Urinary bladder (tissue), 4 donors: ENCODE data around the gene ATG16L2. TPM values are rescaled to one million over a fixed set of nuclear protein-coding genes. Genes with fewer than 3 reads are reported as not detected.
A peak's percentile ranks its signal among the peaks of the same experiment; 100 is the strongest.

Experiments
- DNase-seq: peaks from one replicate; pipeline ENCODE4 v3.0.0-alpha.2; 2015; ENCODE audit errors: extremely low spot score
- H3K27ac ChIP-seq: one replicate; pipeline ENCODE4 v1.5.1; 2013; ENCODE audit warnings: low read depth, mild to moderate bottlenecking, moderate library complexity
- H3K36me3 ChIP-seq: one replicate; pipeline ENCODE4 v1.6.1; 2013; ENCODE audit warnings: mild to moderate bottlenecking, moderate library complexity; ENCODE audit not compliant: insufficient read depth
- H3K4me1 ChIP-seq: one replicate; pipeline ENCODE4 v1.6.1; 2013; ENCODE audit warnings: mild to moderate bottlenecking, moderate library complexity; ENCODE audit not compliant: insufficient read depth
- H3K4me3 ChIP-seq: one replicate; pipeline ENCODE4 v1.5.1; 2013; ENCODE audit warnings: low read depth, low read length
- WGBS: extraction: QIAGEN DNeasy Blood & Tissue Kit; methylation state at CpG from one replicate; pipeline ENCODE4 v1.1.7; 2013; 5-methylcytosine and 5-hydroxymethylcytosine counted together
- polyA plus RNA-seq: library from polyadenylated mRNA; stranded (reverse); fragments of 200-250 nt; gene quantifications from one replicate; pipeline ENCODE4 v1.2.3, GENCODE V29; 2013
- total RNA-seq: library from RNA; depleted of rRNA; stranded (reverse); fragments of >200 nt; gene quantifications from one replicate; pipeline ENCODE4 v1.2.3, GENCODE V29; 2014
- donor health status: healthy with polysubstance abuse.
- donor health status: healthy.

The ATG16L2 gene
- total and polyA plus RNA-seq, 2 donors = 17.2 to 22.3 TPM

DNA sequence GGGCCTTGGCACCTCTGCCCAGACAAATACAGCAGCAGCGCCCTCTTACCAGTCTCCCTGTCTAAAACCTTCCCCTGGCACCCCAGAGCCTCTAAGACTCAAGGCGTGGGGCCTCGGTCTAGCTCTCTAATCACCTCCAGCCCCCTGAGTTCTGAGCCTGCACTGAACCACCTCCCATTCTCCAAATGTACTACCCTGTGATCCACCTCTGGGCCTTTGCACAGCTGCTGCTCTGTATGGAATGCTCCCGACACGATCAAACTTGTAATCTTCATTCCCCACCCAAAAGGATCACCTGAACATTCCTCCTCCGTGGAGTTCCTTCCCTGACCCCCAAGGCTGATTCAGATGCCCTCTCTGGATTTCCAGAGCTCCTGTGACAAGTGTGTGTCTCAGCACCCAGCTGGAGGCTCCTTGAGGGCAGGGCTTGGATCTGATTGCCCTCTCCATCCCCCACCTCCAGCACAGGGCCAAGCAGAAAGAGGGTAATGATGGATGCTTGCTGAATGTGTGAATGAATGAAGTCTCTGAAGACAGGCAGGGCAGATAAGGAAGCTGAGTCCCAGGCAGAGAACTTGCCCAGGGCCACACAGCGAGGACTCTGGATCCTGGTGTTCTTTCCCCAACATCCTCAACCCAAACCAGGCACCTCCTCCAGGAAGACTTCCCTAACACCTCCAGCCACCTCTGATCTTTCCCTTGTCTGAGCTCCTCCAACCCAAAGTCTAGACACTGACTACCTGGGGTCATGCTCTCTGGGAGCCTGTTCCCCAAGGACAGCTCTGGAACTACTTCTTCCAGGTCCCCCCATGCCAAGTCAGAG, 38.7 kb upstream of the ATG16L2 start:
- DNase-seq = no peak
- 91% methylated on average over 7 of the region's 7 CpGs for WGBS
- H3K36me3 ChIP-seq = no peaks in the 10 kb centered on the region
- no peak overlapping the region for H3K27ac ChIP-seq
- no peak overlapping the region for H3K4me3 ChIP-seq
- H3K4me1 ChIP-seq = no peaks in the 10 kb centered on the region

DNA sequence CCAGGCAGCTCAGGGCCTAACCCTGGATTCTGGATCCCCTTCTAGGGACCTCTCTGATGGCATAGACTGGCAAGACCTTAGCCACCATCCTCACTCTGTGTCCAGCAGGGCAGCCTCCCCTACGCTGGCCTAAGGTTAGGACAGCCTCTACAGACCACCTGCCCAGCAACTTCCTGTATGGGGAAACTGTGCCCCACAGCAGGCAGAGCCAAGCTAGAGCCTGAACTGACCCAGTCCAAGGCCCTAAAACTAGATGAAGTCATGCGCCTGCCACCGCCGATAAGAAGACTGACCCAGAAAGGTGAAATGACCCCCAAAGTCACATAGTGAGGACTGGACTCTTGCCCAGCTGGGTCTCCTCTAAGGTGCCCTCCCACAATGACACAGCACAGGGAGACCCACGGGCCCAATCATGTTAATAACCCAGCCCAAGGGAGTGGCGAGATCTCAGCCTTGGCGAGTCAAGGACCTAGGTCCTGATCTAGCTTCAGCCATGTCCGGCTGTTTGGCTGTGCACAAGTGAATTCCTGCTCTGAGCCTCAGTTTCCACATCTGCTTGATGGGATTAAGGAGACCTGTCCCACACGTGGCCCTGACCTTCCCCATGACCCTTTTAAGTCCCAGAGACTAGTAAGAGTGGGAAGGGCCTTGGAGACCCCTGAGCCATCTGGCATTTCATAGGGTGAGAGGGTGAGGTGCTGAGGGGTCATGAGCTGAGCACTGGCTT, 37.9 kb upstream of the ATG16L2 start:
- H3K4me1 ChIP-seq = peaks cover 2% of the 10 kb centered on the region
- WGBS = 91% methylated on average over 9 of the region's 9 CpGs
- no peak for DNase-seq
- no peaks in the 10 kb centered on the region for H3K36me3 ChIP-seq
- H3K4me3 ChIP-seq = no peak overlapping the region
- H3K27ac ChIP-seq = no peak overlapping the region

DNA sequence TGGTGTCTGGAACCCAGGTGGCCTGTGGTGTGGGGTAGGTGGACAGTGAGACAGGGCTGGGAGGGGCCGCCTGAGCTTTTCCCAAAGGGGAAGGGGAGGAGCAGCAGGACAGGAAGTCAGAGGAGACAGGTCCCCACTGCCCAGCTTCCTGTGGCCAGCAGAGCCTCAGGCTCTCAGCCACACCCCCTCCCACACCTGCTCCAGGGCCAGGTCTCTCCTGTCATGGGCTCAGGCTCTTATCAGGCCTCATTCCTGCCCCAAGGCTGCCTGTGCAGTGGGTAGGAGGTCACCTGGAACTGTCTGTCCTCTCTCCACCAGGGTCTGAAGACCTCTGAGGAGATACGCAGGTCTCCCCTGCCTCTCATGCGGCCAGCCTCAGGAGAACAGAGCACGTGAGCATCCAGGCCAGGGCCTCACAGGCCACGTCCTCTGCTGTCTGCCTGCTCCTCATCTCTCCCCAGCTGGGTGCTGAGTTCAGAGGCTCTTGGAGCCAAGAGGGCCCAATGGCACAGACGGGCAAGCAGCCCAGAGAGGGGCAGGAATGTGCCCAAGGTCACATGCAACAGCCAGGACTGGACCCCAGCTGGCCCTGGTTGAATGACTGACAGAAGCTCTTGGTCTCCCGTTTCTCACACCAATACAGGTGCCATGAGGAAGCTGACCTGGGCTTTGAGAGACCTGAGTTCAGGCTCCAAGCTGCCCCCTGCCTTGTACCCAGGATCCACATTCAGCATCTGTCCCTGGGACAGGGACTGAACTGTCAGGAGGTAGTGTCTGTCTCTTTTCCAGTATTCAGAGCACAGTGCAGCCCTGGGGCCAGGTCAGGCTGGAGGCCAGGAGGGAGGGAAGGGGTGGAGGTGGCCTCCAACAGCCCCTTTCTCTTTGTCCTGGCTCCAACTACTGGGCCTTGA, 37.1 kb upstream of the ATG16L2 start:
- Histone ChIP-seq H3K27ac (no peak overlapping the region), H3K4me1 (peaks cover 2% of the 10 kb centered on the region), H3K36me3 (no peaks in the 10 kb centered on the region), H3K4me3 (no peak overlapping the region)
- no peak for DNase-seq
- WGBS = 92% methylated on average over 7 of the region's 7 CpGs

DNA sequence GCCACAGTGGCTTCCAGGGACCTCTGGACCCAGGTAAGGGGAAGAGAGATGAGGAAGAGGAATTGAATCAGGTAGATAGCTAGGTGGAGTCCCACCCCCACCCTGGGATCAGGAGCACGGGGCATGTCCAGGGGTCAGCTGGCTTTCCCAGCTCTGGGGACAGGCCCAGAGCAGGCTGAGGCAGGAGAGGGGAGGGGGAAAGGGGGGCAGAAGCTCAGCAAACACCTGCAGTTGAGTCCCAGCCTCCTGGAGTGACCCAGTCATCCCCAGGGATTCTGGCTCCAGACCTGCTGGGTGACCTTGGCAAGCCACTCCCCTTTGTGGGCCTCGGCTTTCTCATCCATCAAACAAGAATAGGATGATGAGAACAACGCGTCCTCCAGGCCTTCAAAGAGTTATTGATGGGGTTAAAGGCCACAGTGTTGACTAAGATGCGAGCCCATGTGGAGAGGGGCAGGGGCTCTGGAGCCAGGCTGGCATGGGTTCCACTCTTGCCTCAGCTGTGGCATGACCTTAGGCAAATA, 36.4 kb upstream of the ATG16L2 start:
- peaks cover 2% of the 10 kb centered on the region for H3K4me1 ChIP-seq
- no peak overlapping the region for H3K27ac ChIP-seq

DNA sequence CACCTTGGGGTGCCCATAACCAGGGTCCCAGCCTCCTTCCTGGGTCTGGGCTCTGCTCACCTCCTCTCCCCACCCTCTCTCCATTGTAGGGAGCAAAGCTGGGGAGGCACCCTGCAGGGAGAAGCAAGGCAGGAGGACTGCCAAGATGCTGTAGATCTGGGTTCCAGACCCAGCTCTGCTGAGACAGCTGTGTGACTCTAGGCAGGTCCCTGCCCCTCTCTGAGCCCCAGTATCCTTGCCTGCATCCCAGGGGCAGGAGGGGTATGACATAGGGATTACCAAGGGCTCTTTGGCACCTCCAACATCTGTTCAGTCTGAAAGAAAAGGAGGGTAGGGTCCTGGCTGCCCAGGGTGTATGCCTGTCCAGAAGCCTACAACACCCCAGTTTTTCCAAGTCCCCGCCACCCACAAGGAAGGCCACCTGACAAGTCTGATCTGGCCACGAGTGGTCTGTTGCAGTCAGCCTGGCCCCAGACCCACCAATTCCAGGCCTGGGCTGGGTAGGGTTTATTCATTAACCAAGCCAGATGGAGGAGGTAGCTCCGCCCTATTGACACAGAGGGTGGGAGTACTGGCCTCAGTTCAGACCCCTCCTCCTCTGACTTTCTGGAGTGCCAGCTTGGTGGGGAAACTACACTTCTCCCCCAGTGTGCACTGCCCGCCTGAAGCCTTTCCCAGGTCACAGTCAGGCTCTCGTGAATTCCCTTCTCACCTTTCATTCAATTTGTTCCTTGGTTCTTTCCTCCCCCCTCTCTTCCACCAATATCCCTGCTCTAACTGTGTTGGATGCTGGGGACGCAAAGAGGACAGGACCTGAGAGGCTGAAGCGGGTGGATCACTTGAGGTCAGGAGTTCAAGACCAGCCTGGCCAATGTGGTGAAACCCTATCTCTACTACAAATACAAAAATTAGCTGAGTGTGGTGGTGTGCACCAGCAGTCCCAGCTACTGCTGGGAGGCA, 35.4 kb upstream of the ATG16L2 start:
- no peak overlapping the region for H3K4me3 ChIP-seq
- 97% methylated on average over 7 of the region's 7 CpGs for WGBS

More for the DNA sequence above, 36.4 kb upstream of the ATG16L2 start:
- Histone ChIP-seq H3K36me3 (no peaks in the 10 kb centered on the region), H3K4me3 (no peak overlapping the region)
- DNase-seq = no peak
- WGBS = 77% methylated on average over 5 of the region's 5 CpGs

DNA sequence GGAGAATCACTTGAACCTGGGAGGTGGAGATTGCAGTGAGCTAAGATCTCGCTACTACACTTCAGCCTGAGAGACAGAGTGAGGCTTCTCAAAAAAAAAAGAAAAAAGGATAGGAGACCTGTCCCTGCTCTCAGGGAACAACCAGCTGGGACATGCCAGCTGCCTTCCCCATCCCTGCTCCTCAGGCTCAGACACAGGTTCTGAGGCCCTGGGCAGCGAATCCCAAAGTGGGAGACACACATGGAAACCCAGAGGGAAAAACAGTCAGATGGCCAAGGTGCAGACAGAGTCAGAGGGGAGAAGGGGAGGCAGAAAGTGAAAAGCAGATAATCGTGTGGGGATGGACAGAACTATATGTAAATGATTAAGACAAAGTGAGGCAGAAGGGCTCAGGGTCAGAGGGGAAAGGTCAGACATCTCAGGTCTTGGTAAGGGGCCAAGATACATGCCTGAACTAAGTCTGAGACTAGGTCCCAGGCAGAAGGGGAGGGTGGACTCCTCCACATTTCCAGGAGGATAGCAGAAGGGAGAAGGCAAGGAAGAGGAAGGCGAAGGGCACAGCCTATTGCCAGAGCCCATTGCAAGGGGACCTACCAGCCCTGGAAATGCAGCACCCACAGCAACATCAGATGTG, 34.6 kb upstream of the ATG16L2 start:
- DNase-seq = no peak
- no peaks in the 10 kb centered on the region for H3K36me3 ChIP-seq
- no peak overlapping the region for H3K27ac ChIP-seq
- WGBS = 97% methylated on average over 4 of the region's 4 CpGs
- H3K4me3 ChIP-seq = no peak overlapping the region
- H3K4me1 ChIP-seq = peaks cover 2% of the 10 kb centered on the region

More for the DNA sequence above, 35.4 kb upstream of the ATG16L2 start:
- Histone ChIP-seq H3K27ac (no peak overlapping the region), H3K4me1 (peaks cover 2% of the 10 kb centered on the region), H3K36me3 (no peaks in the 10 kb centered on the region)
- no peak for DNase-seq

DNA sequence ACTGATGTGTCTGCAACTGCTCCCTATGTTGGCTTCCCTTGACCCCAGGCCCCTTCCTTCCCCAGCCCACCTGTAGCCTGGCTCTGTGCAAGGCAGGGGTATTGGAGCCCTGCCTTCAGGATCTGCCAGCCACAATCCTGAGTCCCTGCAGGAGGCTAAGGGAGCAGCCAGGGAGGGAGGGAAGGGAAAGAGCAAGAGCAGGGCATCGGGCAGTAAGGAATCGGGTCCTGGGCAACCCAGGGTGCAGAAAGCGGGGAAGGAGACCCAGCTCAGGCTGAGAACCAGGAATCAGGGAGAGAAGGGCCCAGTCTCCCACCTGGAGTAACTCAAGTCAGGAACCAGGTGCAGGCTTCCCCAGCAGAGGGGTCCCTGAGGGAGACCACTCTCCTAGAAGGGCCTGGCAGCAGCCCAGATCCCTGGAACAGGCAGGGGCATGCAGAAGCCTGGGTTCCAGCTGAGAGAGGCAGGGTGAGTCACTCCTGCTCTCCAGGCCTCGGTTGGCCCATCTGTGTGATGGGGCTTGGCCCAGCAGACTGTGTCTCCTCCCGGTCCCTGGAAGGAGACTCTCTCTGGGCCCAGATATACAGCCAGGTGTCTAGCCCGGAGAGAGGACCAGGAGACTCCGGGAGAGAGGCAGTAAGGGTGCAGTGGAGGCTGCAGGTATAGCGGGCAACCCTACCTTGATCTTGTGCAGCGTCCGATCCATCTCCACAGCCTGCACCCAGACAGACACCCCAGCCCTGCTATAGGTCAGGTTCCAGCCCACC, 33.7 kb upstream of the ATG16L2 start:
- Histone ChIP-seq H3K4me1 (peaks cover 2% of the 10 kb centered on the region), H3K27ac (no peak overlapping the region), H3K36me3 (no peaks in the 10 kb centered on the region), H3K4me3 (peak overlapping the region; percentile 82)
- WGBS = 86% methylated on average over 10 of the region's 10 CpGs
- no peak for DNase-seq

DNA sequence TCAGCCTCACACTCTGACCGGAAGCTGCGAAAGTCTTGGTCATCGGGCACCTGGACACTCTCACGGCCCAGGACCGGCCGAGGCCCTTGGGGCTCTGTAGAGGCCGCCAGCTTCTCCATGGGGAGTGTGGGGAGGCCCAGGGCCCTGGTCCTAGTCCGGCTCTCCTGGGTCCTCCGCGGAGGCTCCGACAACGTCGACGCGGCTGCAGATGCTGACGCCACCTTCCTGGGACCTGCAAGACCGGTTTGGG, 33.2 kb upstream of the ATG16L2 start:
- WGBS = 32% methylated on average over 17 of the region's 17 CpGs
- peaks cover 2% of the 10 kb centered on the region for H3K4me1 ChIP-seq
- H3K4me3 ChIP-seq = peak overlapping the region; percentile 82
- peak overlapping the region; percentile 24 for H3K27ac ChIP-seq
- H3K36me3 ChIP-seq = no peaks in the 10 kb centered on the region
- DNase-seq = no peak

DNA sequence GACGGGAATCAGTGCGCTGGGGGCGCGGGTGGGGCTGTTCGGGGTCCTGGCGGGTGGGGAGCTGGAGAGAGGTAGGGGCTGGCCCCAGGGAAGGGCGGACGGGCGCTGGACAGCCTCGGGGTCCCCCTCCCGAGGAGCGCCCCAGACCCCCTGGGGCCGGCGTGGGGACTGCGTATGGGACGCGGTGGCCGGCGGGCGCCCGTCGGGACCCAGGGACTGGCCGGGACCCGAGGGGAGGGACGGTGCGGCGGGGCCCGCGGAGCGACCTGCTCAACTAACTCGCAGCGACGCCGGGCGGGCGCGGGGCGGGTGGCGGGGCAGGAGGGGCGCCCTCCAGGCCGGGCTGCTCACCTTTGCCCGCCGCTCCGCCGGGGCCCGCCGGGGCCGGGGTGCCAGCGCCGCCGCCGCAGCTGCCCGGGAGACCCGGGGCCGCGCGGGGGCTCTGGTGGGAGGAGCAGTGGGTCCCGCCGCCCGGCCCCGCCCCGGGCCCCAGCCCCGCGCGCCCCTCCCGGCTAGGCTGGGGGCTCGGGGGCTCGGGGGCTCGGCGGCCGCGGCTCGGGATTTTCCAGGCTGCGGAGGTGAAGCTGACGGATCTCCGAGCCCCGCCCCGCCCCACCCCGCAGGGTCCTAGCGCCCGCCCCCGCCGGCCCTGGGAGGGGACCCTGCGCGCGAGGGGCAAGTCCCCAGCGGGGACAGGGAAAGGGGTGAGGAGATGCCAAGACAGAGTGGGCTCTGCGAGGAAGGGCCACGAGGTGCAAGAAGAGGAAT, 32.7 kb upstream of the ATG16L2 start:
- peak overlapping the region; percentile 82 for H3K4me3 ChIP-seq
- H3K27ac ChIP-seq = peak overlapping the region; percentile 24
- H3K4me1 ChIP-seq = peaks cover 2% of the 10 kb centered on the region
- 2% methylated on average over 89 of the region's 89 CpGs for WGBS
- no peak for DNase-seq
- H3K36me3 ChIP-seq = no peaks in the 10 kb centered on the region

DNA sequence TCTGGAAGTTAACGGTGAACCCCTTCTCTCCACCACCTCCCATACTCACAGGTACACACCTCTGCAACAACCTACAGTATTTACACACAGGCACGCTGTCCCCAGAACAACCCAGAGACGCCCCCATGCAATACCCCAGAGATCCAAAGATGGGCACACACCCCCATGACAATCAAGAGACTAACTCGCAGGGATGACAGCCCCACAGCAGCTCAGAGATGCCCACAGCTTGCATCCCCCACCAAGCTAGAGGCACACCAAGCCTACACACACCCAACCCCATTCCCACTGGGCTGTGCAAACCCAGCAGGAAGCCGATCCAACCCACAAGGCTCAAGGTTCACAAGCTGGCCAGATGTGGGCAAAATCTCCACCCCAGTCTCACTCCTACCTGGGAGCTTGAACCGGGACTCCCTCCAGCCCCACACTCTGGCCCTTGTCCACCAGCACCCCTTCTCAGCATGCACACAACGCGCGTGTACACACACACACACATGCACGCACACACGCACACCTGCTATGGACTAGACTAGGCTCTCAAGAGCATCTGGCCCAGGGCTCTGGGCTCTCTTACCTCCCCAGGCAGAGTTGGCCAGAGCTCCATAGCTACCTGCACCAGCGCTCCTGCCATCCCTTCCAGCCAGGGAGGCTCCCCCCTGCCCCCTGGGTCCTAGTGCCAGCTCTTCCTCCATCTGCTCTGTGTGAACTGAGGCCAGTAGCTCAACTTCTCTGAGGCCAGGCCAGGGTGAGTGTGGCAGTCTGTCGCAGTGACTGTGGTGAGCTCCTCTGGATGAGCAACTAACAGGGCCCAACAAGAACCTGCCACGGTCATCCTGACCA, 31.9 kb upstream of the ATG16L2 start:
- Histone ChIP-seq H3K4me1 (peaks cover 2% of the 10 kb centered on the region), H3K36me3 (no peaks in the 10 kb centered on the region)
- WGBS = 54% methylated on average over 14 of the region's 14 CpGs

More for the DNA sequence above, 31.9 kb upstream of the ATG16L2 start:
- no peak for DNase-seq
- Histone ChIP-seq H3K4me3 (peak overlapping the region; percentile 82), H3K27ac (no peak overlapping the region)
